NCI-H345 treated with DMSO at 0.1 percent for 48 hours (cell line): ENCODE results near the gene OAS2.
"Not testable (repeated sequence)": the region's sequence is repeated elsewhere in the genome, so short reads cannot be mapped to it uniquely, and the experiment has no call there.

Source experiments
- DNase-seq: peaks from one replicate; lab custom pipeline; 2025; ENCODE audit not compliant: unreplicated experiment; lab: John Stamatoyannopoulos, UW

OAS2 gene

DNA sequence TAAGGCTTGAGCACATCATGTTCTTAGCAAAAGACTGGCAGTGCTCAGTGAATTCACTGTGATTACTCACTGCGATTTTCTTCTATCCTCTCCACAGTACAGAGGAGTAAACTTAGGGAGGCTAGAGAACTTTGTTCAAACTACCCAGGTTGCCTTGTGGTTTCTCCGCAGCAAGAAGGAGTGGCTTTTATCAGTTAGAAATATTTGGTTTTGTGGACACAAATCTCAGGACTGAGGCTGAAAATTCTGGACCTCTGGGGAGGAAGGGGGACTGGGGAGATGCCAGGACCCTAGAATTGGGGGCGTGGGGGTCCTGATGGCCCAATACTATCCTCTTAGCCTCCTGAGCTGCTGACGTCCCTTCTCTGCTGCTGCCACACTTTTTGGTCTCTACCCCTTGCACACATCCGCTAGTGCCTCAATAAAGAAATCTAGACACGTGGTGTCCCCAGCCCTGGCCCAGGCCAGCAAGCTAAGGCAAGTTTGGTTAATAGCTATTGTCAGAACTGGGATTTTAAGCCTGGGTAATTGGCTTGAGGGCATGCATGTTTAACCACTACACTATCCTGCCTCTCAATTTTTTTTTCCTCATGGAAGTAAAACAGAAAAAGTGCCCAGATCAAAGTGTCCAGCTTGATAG lies 842 bp downstream of the OAS2 start:
- no peak for DNase-seq

DNA sequence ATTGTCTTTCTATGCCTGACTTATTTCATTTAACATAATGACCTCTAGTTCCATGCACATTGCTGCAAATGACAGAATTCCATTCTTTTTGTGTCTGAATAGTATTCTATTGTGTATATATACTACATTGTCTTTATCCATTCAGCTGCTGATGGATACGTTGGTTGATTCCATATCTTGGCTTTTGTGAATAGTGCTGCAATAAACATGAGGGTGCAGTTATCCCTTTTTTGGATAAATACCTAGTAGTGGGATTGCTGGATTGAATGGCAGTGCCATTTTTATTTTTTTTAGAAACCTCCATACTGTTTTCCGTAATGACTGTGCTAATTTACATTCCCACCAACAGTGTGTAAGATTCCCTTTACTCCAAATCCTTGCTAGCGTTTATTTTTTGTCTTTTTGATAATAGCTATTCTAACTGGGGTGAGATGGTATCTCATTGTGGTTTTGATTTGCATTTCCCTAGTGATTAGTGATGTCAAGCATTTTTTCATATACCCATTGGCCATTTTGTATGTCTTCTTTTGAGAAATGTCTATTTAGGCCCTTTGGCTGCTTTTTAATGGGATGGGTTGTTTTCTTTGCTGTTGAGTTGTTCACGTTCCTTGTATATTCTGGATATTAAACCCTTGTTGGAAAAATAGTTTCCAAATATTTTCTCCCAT lies 2.3 kb downstream of the OAS2 start:
- DNase-seq, result no peak

DNA sequence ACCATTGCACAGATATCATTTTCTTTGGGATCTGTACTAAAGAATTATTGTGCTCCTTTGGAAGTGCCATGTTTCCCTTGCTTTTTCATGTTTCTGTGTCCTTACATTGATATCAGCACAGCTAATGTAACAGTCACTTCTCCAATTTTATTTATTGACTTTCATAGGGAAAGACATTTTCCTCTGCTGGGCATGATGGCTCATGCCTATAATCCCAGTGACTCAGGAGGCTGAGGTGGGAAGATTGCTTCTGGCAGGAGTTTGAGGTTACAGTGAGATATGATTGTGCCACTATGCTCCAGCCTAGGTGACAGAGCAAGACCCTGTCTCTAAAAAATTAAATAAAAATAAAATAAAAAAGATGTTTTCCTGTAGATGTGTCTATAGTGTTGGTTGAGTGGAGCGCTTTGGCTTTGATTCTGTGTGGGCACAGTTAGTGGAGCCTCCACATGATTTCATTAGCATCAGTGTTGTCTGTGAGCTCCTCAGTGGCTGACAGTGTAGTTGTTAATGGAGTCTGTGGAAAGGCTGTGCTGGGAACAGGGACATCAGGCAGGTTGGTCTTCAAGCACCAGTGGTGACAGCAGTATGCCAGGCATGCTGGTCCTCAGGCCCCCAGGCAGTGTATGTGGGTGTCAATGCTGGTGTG lies 7.4 kb downstream of the OAS2 start:
- no peak for DNase-seq

DNA sequence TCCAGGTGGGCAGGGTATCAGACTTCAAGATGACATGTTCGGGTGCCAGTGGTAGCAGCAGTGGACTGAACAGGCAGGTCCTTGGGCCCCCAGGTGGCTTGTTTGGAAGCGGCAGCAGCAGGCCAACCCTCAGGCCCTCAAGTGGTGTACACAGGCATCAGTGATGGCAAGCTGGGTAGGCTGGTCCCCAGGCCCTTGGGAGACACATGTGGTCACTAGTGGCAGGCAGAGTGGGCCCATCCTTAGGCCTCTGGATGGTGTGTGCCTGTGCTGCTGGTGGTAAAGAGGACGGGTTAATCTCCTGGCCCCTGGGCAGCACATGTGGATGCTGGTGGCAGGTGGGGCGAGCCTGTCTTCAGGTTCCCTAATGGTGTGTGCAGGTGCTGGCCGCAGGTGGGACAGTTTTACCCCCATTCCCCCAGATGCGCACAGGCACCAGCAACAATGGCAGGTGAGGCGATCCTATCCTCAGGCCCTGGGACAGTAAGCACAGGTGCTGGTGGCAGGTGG lies 8.0 kb downstream of the OAS2 start:
- DNase-seq, result no peak

DNA sequence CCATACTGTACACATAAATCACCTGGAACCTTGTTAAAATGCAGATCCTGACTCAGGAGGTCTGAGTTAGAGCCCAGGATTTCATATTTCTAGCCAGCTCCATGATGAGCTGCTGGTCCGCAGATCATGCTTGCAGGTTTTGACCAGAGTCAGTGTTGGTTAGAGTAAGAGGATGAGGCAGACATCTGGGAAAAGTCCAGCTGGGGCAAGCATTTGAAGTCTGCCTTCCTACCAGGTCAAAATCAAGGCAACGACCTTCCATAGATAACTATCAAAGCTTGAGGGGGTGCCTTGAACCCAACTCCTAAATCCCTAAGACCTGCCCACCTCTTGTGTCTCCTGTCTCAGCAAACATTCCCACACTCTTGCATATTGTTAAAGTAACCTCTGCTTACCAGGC lies 9.2 kb downstream of the OAS2 start:
- no peak for DNase-seq

DNA sequence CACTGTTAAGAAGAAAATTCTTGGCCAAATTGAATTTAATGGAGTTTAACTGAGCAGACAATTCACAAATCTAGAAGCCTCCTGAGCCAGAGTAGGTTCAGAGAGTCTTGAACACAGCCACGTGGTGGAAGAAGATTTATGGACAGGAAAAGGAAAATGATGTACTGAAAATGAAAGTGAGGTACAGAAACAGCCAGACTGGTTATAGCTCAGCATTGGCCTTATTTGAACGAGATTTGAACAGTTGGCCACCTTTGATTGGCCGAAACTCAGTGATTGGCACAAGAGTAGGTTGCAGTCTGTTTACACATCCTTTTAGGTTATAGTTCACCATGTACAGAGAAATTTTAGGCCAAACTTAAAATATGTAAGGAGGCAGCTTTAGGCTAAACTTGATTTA lies 9.9 kb downstream of the OAS2 start:
- no peak for DNase-seq

DNA sequence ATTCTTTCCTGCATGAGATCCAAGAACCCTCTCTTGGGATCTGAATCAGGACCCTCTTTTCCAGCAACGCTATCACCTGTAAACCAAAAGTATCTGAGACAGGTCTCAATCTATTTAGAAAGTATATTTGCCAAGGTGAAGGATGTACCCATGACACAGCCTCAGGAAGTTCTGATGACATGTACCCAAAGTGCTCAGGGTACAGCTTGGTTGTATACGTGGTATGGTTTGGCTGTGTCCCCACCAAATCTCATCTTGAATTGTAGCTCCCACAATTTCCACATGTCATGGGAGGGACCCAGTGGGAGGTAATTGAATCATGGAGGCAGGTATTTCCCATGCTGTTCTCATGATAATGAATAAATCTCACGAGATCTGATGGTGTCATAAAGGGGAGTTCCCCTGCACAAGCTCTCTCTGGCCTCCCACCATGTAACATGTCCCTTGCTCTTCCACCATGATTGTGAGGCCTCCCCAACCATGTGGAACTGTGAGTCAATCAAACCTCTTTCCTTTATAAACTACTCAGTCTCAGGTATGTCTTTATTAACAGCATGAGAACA lies 10.6 kb downstream of the OAS2 start:
- DNase-seq, result not testable (repeated sequence)

DNA sequence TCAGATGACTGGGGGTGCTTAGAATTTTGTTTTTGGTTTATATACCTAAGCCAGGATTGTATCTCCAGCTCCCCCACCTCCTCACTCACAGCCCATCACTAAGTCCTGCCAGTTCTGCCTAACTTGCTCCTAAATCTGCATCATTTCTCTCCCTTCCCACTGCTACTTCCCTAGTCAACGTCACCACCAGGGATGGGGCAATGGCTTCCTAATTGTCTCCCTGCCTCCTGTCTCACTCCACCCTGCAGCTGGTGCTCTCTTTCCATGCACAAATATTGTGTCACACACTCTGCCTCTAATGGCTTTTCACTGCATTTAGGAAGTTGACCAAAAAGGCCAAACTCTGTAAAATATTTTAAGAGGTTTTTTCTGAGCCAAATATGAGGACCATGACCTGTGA lies 11.5 kb downstream of the OAS2 start:
- DNase-seq, result no peak

DNA sequence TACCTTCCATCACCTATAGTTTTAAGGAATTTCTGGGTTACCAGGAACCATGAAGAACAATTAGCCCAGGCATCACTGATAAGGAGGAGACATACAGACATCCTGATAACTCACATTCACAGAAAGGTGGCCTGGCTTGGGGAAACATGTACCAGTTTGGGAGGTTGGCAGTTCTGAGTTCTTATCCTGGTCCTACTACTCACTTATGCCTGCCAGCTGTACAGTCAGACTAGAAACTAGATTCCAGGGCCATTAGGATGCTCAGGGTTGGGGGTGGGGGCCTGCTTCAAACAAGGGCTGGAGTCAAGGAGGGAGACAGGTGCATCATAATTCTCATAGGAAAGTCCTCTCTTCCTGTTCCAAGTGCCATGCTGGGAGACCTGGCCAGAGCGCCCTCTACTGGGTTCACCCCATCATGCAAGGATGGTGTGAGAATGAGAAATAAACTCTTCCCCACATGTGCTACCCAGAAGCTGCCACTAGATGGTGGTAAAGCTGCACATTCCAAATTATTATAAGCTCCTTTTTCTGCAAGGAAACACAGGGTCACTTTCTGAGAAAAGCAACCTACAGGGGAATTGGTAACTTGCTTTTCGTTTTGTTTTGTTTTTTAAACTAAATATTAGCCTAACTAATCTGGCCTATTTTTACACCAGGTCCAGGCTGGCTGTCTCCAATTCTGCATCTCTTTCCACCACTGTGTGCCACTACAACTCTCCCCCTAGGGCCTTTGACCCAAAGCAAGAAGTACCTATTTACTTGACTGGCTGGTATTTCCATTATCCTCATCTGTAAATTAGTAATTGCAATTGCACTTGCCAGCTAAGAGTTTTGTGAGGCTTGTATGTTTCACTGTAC lies 14.5 kb downstream of the OAS2 start:
- DNase-seq, result peak; percentile 91

DNA sequence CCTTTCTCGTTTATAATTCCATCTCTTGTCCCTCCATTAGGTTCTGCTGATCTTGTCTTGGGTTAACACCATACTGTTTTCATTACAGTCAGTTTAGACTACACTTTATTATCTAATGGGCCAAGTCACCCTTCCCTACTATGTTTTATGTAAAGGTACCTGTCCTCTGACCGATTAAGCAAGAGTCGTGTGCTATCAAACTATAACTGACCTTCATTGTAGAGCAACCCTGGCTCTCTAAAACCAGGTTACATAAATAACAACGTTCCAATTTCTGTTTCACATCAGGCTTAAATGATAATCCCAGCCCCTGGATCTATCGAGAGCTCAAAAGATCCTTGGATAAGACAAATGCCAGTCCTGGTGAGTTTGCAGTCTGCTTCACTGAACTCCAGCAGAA lies 16.7 kb downstream of the OAS2 start:
- no peak for DNase-seq

DNA sequence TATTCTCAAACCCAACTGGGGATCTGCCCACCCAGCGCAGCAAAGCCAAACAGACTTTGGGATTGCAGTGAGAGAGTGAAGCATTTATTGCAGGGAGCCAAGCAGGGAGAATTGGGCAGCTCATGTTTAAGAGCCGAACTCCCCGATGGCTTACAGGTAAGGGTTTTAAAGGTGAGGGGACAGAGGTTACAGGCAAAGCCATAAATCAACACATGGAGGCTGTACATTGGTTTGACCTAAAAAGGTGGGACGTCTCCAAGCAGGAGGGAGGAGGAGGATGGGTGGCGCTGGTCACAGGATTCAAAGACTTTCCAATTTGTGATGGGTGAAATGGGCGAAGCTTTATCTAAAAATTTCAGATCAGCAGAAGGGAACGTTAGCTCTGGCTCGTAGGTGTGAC lies 18.2 kb downstream of the OAS2 start:
- DNase-seq, result no peak

DNA sequence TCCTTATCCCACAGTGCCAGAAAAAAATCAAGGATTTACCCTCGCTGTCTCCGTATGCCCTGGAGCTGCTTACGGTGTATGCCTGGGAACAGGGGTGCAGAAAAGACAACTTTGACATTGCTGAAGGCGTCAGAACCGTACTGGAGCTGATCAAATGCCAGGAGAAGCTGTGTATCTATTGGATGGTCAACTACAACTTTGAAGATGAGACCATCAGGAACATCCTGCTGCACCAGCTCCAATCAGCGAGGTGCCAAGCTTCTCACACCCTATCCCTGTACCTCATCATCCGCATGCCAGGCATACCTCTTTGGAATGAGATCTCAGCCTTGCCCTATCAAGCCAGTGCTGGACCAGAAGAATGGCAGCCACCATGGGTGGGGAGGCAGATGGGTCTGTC lies 19.2 kb downstream of the OAS2 start:
- DNase-seq, result no peak

DNA sequence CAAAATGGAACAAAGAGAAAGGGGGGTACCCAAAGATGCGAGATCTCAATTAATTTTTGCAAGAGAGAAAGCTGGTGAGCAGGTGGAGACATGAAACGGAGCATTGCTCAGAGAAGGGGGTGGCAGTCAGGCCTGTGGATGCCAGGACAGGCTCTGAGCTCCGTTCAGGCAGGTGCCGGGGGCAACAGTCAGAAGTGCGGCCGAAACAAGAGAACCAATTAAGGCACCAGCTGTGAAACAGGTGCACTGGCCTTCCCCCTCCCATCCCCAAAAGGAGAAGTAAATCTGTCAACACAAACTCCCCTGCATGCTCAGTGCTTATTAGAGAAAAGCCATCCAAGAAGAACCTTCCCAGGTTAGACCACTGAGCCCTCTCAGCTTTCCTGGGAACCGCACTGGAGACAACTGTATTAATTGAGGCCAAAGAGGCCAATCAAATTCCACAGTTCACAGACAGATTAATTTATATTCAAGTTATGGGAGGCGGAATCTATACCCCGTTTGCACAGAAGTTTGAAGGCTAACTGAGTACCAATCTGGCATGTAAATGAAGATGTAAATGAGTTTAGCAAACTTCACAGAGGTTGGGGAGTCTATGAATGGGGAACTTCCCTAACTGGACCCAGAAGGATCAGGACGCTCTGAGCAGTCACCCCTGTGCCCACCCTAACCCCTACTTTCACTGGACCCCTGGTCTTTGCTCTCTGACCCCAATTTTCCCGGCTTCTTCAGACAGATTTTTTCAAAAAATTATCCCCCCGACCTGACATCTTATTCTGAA lies 20.9 kb downstream of the OAS2 start:
- peak; percentile 11 for DNase-seq

DNA sequence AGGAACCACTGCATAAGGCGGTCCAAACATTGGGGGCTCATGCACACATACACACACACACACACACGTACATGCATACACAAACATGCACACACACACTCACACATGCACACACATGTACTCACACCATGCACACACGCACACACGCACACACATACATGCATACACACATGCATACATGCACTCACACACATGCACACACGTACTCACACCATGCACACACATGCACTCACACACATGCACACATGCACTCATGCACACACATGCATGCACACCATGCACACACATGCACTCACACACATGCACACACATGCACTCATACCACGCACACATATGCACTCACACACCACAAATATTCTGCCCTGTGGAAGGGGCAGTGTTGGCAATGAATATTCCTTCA lies 22.1 kb downstream of the OAS2 start:
- no peak for DNase-seq

DNA sequence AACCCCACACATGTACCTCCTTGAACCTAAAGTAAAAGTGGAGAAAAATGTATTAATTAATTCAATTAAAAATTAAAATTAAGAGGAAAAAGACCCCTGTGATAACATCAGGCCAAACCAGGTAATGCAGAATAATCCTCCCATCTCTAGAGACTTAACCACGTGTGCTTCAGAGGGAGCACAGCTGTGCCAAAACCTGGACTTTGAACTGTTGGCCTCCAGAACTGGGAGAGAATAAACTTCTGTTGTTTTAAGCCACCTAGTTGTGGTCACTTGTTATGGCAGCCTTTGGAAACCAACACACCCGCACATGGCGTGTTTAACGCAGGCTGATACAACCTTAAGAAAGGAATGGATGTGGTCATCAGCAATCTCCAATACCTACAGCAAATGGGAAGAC lies 23.8 kb downstream of the OAS2 start:
- no peak for DNase-seq

DNA sequence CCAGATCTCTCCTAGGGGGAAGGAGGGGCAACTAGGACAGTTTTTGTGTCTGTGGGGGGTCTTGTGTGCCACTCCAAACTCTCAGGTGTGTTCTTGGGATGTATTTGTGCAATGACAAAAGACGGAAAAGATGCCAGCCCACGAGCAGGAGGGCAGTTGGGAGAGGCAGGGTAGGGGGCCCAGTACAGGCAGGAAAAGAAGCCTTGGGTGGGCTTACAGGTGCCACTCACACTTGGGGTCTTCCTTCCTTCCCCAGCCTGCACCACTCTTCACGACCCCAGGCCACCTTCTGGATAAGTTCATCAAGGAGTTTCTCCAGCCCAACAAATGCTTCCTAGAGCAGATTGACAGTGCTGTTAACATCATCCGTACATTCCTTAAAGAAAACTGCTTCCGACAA lies 24.4 kb downstream of the OAS2 start:
- no peak for DNase-seq

DNA sequence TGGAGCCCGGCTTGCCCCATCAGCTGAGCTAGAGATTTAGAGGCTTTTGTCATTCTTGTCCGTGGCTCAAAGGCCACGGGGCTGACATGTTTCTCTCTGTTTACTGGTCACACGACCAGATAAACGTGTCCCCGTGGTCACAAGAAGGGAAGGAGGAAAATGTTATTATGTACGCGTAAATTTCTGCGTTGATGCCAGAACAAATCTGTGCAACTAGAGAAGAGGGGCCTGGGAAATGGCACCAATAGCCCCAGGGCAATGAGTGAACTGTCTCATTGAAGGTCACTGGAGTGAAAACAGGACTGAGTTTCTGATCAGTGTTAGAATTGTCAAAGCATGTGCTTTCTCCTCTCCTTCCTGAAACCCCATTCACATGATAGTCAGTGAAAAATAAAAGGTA lies 25.3 kb downstream of the OAS2 start:
- no peak for DNase-seq

DNA sequence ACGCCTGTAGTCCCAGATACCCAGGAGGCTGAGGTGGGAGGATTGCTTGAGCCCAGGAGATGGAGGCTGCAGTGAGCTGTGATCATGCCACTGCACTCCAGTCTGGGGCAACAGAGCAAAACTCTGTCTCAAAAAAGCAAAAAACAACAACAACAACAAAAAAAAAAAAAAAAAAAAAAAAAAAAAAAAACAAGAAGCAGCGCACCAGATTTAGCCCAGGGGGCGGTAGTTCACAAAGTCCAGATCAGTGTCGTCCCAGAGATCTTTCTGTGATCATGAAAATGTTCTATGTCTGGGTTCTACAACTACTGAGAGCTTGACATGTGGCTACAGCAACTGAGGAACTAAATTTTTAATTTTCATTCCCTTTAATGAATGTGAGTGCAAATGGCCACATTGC lies 27.4 kb downstream of the OAS2 start:
- DNase-seq, result no peak

DNA sequence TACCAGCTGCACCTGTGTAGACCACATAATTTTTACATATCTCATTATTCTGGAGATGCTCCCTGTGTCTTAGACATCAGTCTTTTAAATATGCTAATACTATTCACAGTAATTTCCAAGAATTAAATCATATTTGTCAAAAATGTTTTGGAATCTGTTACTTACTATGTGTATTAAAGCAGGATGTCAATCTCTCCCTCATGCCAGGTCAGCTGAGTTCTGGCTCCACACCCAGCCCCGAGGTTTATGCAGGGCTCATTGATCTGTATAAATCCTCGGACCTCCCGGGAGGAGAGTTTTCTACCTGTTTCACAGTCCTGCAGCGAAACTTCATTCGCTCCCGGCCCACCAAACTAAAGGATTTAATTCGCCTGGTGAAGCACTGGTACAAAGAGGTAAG lies 27.9 kb downstream of the OAS2 start:
- DNase-seq, result no peak

DNA sequence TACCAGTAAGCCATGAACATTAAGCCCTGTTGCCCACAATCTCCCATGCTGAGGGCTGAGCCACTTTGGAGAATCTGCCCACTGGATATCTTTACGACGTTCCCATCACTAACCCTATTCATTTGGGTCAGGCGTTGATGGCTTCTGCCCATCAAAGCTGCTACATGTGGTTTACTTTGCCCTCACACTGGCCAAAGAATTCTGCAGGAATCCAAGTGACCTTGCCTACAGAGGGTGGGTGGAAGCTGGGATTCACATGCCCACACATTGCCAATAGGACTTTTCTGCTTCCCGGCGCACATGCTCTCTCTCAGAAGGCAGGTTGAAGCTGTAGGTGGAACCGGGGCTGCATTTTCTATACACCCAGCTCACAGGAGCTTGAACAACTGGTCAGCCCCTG lies 28.3 kb downstream of the OAS2 start:
- DNase-seq, result no peak
